Neural progenitor cell (in vitro differentiated cells): ENCODE results near the gene RXRA. TPM values are rescaled to one million over a fixed set of nuclear protein-coding genes. Genes with fewer than 3 reads are reported as not detected.

Source experiments
- DNase-seq: peaks from one replicate; pipeline ENCODE4 v3.0.0-alpha.2; 2016; ENCODE audit warnings: low spot score
- H2AFZ ChIP-seq: fragments of 200-600 bp; sonication (generic); replicated peaks from 2 replicates; pipeline ENCODE4 v1.6.1; 2016; ENCODE audit warnings: antibody characterized with exemption
- H3F3A ChIP-seq: fragments of 200-600 bp; sonication (generic); 2 replicates; pipeline ENCODE4 v1.6.1; 2016; ENCODE audit warnings: antibody characterized with exemption, low read depth
- H3K27ac ChIP-seq: fragments of 200-600 bp; sonication (generic); 2 replicates; pipeline ENCODE4 v1.5.1; 2016; ENCODE audit warnings: mild to moderate bottlenecking
- H3K27me3 ChIP-seq: fragments of 200-600 bp; sonication (generic); 2 replicates; pipeline ENCODE4 v1.6.1; 2016; ENCODE audit warnings: mild to moderate bottlenecking, moderate library complexity
- H3K36me3 ChIP-seq: fragments of 200-600 bp; sonication (generic); 2 replicates; pipeline ENCODE4 v1.5.1; 2016
- H3K4me1 ChIP-seq: fragments of 200-600 bp; sonication (generic); 2 replicates; pipeline ENCODE4 v1.6.1; 2016; ENCODE audit warnings: mixed run types
- H3K4me2 ChIP-seq: fragments of 200-600 bp; sonication (generic); 2 replicates; pipeline ENCODE4 v1.6.1; 2016
- H3K4me3 ChIP-seq: fragments of 200-600 bp; sonication (generic); 2 replicates; pipeline ENCODE4 v1.5.1; 2016
- H3K79me2 ChIP-seq: fragments of 200-600 bp; sonication (generic); 2 replicates; pipeline ENCODE4 v1.6.1; 2016; ENCODE audit warnings: low read depth
- H3K9ac ChIP-seq: fragments of 200-600 bp; sonication (generic); 2 replicates; pipeline ENCODE4 v1.6.1; 2016
- H3K9me3 ChIP-seq: fragments of 200-600 bp; sonication (generic); 2 replicates; pipeline ENCODE4 v1.5.1; 2016; ENCODE audit warnings: low read depth
- H4K20me1 ChIP-seq: fragments of 200-600 bp; sonication (generic); 2 replicates; pipeline ENCODE4 v1.6.1; 2016; ENCODE audit warnings: low read depth
- H3K27ac Mint-ChIP-seq: 3 replicates; pipeline ENCODE4 v1.8.0; 2021; ENCODE audit warnings: mixed read lengths
- H3K27me3 Mint-ChIP-seq: 2 replicates; pipeline ENCODE4 v1.8.0; 2022; ENCODE audit warnings: low read depth, mild to moderate bottlenecking, inconsistent platforms, moderate library complexity, mixed read lengths; ENCODE audit not compliant: insufficient read depth
- H3K36me3 Mint-ChIP-seq: 3 replicates; pipeline ENCODE4 v1.8.0; 2021; ENCODE audit warnings: mixed read lengths
- H3K4me1 Mint-ChIP-seq: 3 replicates; pipeline ENCODE4 v1.8.0; 2021; ENCODE audit warnings: mixed read lengths
- H3K4me3 Mint-ChIP-seq: 3 replicates; pipeline ENCODE4 v1.8.0; 2021; ENCODE audit warnings: mild to moderate bottlenecking, moderate library complexity, mixed read lengths
- H3K9me3 Mint-ChIP-seq: 3 replicates; pipeline ENCODE4 v1.8.0; 2020; ENCODE audit warnings: mixed read lengths
- EZH2 ChIP-seq: fragments of 200-600 bp; sonication (generic); IDR thresholded peaks from 2 replicates; pipeline ENCODE4 v1.6.1; 2017; ENCODE audit warnings: antibody characterized with exemption, mild to moderate bottlenecking, moderate library complexity
- EZH2phosphoT487 ChIP-seq: fragments of 200-600 bp; sonication (generic); IDR thresholded peaks from 2 replicates; pipeline ENCODE4 v1.6.1; 2017; ENCODE audit warnings: antibody characterized with exemption
- total RNA-seq: library from RNA; depleted of rRNA; stranded (reverse); fragments of >200 nt; gene quantifications from 2 replicates; pipeline ENCODE4 v1.2.3, GENCODE V29; 2015; ENCODE audit warnings: low replicate concordance
- TF ChIP-seq, protein P1 (sequence below): fragments of 200-600 bp; sonication (generic); IDR thresholded peaks from 2 replicates; pipeline ENCODE4 v1.5.1; 2017; ENCODE audit warnings: antibody characterized with exemption, mild to moderate bottlenecking

Gene RXRA
- total RNA-seq, 1 donor from 2014 or later, result 11.6 TPM

DNA sequence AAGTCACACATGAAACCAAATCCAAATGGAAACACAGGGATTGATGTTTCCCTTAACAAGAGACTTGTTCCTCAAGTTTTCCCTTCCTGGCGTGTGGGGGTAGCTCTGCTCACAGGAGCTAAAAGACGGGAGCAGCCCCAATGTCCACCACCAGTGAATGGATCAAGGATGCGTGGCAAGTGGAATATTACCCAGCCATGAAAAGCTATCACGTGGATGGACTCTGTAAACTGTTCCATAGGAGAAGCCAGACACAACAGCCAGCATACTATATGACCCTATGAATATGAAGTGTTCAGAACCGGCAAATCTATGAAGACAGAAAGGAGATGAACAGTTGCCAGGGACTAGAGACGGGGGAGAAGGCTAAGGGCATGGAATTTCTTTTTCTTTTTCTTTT lies 28.3 kb upstream of the RXRA start:
- H3K9ac ChIP-seq, result no peak overlapping the region
- no peaks in the 10 kb centered on the region for H3K9me3 ChIP-seq
- H3K27ac ChIP-seq, result no peak overlapping the region
- H4K20me1 ChIP-seq, result no peaks in the 10 kb centered on the region
- H3K27me3 ChIP-seq, result no peaks in the 10 kb centered on the region
- H3K9me3 Mint-ChIP-seq, result no peaks in the 10 kb centered on the region
- no peak overlapping the region for H2AFZ ChIP-seq
- no peak for DNase-seq
- no peak for TF ChIP-seq EZH2phosphoT487
- TF ChIP-seq, protein P1, sequence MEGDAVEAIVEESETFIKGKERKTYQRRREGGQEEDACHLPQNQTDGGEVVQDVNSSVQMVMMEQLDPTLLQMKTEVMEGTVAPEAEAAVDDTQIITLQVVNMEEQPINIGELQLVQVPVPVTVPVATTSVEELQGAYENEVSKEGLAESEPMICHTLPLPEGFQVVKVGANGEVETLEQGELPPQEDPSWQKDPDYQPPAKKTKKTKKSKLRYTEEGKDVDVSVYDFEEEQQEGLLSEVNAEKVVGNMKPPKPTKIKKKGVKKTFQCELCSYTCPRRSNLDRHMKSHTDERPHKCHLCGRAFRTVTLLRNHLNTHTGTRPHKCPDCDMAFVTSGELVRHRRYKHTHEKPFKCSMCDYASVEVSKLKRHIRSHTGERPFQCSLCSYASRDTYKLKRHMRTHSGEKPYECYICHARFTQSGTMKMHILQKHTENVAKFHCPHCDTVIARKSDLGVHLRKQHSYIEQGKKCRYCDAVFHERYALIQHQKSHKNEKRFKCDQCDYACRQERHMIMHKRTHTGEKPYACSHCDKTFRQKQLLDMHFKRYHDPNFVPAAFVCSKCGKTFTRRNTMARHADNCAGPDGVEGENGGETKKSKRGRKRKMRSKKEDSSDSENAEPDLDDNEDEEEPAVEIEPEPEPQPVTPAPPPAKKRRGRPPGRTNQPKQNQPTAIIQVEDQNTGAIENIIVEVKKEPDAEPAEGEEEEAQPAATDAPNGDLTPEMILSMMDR, result no peak
- no peak for TF ChIP-seq EZH2
- peaks cover 2% of the 10 kb centered on the region for H3K27me3 Mint-ChIP-seq
- no peak overlapping the region for H3K4me2 ChIP-seq
- H3K4me3 ChIP-seq, result no peak overlapping the region
- H3K4me1 Mint-ChIP-seq, result peaks cover 18% of the 10 kb centered on the region
- H3K36me3 Mint-ChIP-seq, result no peaks in the 10 kb centered on the region
- no peaks in the 10 kb centered on the region for H3K79me2 ChIP-seq
- H3K4me3 Mint-ChIP-seq, result no peak overlapping the region
- no peaks in the 10 kb centered on the region for H3K36me3 ChIP-seq
- H3K27ac Mint-ChIP-seq, result no peak overlapping the region
- H3F3A ChIP-seq, result peaks cover 9% of the 10 kb centered on the region
- peaks cover 19% of the 10 kb centered on the region for H3K4me1 ChIP-seq

DNA sequence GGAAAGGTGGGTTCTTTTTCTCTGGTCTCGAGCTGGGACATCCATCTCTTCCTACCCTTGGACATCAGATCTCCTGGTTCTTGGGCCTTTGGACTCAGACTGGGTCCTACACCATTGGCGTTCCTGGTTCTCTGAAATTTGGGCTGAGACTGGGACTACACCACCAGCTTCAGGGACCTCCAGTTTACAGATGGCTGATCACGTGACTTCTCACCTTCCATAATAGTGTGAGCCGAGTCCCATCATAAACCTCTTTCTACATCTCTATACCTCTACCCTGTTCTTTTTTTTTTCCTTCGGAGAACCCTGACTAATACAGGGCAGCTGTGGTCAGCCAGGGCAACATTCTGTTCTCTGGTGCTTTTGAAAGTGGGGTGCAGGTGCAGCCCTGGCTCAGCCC lies 27.2 kb upstream of the RXRA start:
- Mint-ChIP-seq H3K4me3 (no peak overlapping the region), H3K4me1 (peaks cover 10% of the 10 kb centered on the region), H3K27me3 (peaks cover 5% of the 10 kb centered on the region), H3K9me3 (no peaks in the 10 kb centered on the region), H3K36me3 (no peaks in the 10 kb centered on the region), H3K27ac (no peak overlapping the region)
- Histone ChIP-seq H3K79me2 (no peaks in the 10 kb centered on the region), H3K9me3 (no peaks in the 10 kb centered on the region), H3K4me1 (peaks cover 11% of the 10 kb centered on the region), H3K27me3 (no peaks in the 10 kb centered on the region), H3K4me2 (no peak overlapping the region), H3K9ac (no peak overlapping the region), H3F3A (peaks cover 6% of the 10 kb centered on the region), H3K4me3 (no peak overlapping the region), H3K36me3 (no peaks in the 10 kb centered on the region), H4K20me1 (no peaks in the 10 kb centered on the region), H3K27ac (no peak overlapping the region), H2AFZ (no peak overlapping the region)
- no peak for DNase-seq
- TF ChIP-seq, protein P1, result no peak
- no peak for TF ChIP-seq EZH2phosphoT487
- TF ChIP-seq EZH2, result no peak

DNA sequence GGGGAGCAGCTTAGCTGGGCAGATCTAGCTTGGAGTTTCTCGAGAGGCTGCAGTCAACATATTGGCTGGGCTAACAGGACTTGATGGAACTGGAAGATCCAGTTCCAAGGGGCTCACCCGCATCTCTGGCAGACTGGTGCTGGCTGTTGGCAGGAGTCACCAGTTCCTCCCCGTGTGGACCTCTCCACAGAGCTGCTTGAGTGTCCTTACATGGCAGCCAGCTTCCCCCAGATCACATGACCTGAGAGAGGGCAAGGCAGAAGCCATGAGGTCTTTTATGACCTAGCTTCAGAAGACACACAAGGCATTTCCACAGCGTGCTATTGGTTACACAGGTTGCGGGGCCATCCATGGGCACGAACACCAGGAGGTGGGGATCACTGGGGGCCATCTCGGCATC lies 26.4 kb upstream of the RXRA start:
- Histone ChIP-seq H3K79me2 (no peaks in the 10 kb centered on the region), H3K9ac (no peak overlapping the region), H3F3A (no peaks in the 10 kb centered on the region), H3K4me3 (no peak overlapping the region), H3K27ac (no peak overlapping the region), H3K36me3 (no peaks in the 10 kb centered on the region), H4K20me1 (no peaks in the 10 kb centered on the region), H3K4me2 (no peak overlapping the region), H3K9me3 (no peaks in the 10 kb centered on the region), H3K27me3 (no peaks in the 10 kb centered on the region), H2AFZ (no peak overlapping the region), H3K4me1 (peaks cover 8% of the 10 kb centered on the region)
- TF ChIP-seq EZH2phosphoT487 (no peak), EZH2 (no peak)
- TF ChIP-seq, protein P1, result no peak
- Mint-ChIP-seq H3K9me3 (no peaks in the 10 kb centered on the region), H3K4me1 (peaks cover 10% of the 10 kb centered on the region), H3K27me3 (peaks cover 5% of the 10 kb centered on the region), H3K27ac (no peak overlapping the region), H3K4me3 (no peak overlapping the region), H3K36me3 (no peaks in the 10 kb centered on the region)
- no peak for DNase-seq
